RKO (cell line): ENCODE results near the gene MBD1.
A peak's percentile ranks its signal among the peaks of the same experiment; 100 is the strongest.
"Not testable (repeated sequence)": the region's sequence is repeated elsewhere in the genome, so short reads cannot be mapped to it uniquely, and the experiment has no call there.

ENCODE experiments used
- DNase-seq: peaks from one replicate; pipeline ENCODE4 v3.0.0-alpha.2; 2016; ENCODE audit warnings: low spot score

Gene MBD1

DNA sequence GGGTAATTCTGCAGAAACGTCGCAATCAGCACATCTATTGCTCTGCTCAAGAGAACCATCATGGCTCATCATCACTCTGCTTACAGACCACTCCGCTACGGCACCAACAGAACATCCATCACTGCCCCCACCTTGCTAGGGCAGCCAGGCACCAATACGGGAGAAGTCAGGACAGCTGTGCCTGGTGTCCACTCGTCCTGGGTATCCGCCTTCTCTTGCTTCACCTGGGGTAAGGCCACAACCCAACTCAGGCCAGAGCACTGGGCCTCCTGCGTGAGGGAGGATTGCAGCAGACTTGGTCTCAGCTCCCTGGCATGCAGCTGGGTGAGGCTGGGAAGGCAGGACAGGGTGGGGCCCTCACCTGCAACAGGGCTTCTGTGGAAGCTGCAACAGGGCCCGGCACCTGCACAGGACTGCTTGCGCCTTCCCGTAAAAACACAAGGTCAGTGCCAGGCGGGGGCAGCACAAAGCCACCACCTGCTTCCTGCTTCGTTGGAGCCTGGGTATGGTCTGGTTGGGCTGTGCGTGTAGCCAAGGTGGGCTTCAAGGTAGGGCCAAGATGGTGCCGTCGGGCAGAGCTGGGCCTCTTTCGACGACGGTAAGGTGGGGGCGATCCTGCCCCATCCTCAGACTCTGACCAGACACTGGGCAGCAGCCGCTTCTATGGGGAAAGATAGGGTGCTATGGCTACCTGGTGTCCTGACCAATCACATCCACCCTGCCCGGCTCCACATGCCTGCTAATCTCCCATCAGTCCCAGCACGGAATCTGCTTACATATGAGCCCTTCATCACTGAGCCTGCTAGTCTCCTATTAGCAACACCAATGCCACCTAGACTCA is 7.9 kb downstream of the MBD1 start:
- DNase-seq: no peak

DNA sequence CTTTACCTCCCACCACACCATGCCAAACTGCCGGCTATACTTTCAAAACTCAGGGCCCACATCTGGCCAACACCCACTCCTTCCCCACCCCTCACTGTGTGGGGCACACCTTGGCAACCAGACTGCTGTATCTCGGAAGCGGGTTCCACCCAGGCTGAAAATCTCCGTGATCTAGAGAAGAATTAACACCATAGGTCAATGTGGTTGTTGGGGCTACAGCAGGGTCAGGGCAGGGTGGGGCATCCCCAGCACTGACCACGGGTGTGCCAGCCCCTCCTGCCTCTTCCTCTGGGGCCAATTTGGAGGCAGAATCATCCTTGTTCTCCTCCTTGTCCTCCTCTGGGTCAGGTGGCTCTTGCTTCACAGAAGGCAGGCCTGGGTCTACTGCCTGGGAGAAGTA is 8.8 kb downstream of the MBD1 start:
- no peak for DNase-seq

DNA sequence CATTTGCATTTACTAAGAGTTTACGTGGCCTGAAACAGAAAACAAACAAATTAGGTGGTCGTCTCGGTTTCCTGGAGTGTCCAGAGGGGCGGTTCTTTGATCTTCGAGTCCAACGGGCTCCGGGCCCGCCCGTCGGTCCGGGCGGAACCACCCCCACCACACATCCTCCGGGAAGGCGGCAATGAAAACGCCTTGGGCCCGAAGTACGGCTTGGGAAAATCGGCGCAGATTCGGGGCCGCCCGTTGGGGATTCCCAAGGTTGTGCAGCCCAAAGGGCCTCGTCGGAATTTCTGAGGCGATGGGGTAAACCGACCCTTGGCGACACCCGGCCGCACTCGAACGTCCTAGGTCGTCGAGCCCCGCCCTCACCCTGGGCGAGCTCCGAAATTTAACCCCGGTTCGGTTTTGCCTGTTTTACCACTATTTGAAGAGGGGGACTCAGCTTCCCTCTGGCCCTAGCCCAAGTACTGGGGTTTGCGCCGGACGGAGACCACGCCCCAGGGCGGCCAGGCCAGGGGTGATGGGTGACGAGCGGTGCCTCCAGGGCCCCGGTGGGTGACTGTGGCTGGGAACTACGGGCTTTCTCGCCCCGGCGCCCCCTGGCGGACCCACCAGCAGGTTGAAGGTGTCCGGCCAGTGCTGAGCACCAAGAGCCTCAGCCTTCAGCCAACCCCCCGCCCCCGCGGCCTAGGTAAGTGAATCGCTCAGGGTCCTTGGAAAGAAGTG is 13.1 kb downstream of the MBD1 start:
- no peak for DNase-seq

DNA sequence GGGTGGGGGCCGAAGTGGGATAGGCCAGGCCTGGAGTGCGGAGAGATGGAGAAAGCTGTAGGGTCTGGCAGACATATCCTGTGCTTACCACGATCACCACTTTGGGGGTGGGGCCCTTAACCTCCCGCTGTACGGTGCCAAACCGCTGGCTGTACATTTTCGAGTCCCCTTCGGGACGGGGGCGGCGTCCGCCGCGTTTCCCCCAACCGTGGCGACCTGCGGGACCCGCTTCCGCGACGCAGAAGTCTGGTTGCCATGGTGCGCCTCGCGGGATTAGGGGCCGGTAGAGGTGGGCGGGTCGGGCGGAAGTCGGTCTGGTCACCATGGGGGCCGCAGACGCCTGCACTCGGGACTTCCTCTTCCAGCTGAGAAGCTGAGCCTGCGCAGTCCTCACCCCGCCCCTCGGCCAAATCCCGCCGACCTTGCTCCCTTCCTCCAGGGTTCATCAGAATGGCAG is 15.0 kb downstream of the MBD1 start, which contains the start of gene CFAP53:
Gene CFAP53 (minus strand): TSS at position 248 of the 457 bp plus-strand sequence. CDS start 91 bp downstream, at position 157.
- peak; percentile 83 for DNase-seq

DNA sequence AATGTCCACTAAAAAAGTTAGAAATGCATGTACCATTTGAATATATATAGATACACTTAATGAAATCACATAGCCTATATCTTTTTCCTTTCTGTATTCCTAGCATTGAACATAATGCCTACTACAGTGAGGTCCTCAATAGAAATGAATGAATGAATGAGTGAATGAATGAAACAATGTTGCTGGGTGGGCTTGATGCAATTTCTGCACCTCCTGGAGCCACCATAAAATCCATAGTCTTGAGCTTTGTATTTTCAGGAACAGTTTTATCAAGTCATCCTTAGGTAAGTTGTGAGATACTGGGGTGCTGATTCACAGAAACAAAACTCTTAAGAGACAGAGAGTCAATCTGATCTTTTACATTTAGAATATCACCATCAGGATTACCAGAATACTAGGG is 18.3 kb downstream of the MBD1 start:
- no peak for DNase-seq

DNA sequence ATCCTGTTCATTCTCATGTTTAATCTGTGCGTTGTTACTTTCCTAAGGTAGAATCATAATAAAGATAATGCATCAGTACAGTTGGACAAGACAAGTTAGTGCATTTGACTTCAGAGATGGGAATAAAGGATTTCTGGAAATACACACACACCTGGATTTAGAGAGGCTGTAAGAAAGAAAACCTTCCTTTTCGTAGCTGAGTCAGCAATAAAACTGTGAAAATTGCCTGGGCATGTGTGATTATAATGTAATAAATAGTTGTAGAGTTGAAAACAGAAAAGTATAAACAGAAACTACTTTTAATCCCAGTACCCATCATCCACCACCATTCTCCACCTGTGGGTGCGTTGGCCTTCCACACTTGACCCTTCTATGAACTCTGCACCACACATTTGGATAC is 30.4 kb downstream of the MBD1 start:
- no peak for DNase-seq

DNA sequence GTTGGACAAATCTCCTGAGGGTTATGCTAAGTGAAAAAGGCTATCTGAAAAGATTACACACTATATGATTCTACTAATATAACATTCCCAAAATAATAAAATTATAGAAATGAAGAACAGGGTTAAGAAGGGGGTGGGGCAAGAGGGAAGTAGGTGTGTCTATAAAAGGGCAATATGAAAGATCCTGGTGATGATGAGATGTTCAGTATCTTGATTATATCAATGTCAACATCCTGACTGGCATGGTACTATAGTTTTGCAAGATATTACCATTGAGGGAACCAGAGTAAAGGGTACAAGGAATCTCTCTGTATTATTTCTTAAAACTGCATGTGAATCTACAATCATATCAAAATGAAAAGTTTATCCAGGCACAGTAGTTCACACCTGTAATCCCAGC is 31.7 kb downstream of the MBD1 start:
- DNase-seq: no peak

DNA sequence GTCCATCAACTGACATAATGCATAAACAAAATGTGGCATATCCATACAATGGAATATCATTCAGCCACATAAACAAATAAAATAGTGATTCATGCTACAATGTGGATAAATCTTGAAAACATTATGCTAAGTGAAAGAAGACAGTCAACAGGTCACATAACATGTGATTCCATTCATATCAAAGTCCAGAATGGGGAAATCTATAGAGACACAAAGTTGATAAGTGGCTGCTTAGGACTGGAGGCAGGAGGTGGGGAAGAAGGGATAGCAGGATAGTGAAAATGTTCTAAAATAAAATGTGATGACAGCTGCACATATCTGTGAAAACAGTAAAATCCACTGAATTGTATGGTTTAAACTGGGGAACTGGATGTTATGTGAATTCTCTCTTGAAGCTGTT is 33.8 kb downstream of the MBD1 start:
- DNase-seq: no peak

DNA sequence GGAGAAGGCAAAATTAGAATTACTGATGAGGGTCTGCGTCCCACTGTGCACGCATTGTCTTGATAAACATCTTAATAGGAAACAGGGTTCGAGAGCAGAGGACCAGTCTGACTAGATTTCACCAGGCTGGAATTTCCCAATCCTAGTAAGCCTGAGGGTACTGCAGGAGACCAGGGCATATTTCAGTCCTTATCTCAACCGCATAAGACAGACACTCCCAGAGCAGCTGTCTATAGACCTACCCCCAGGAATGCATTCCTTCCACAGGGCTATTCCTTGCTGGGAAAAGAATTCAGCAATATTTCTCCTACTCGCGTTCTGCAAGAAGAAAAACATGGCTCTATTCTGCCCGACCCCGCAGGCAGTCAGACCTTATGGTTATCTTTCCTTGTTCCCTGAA is 39.6 kb downstream of the MBD1 start:
- not testable (repeated sequence) for DNase-seq

DNA sequence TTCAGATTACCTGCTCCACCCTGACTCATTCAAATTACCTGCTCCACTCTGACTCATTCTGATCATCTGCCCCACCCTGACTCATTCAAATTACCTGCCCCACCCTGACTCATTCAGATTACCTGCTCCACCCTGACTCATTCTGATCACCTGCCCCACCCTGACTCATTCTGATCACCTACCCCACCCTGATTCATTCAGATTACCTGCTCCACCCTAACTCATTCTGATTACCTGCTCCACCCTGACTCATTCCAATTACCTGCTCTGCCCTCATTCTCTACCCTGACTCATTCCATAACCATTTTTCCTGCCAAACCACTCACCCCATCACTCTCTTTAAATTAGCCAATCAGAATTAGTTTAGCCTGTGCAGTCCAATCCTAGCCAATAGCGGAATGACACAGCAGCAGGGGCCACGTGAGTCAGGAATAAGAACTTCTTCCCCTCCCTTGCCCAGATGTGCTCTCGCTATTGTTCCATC is 41.2 kb downstream of the MBD1 start:
- DNase-seq: peak; percentile 46

DNA sequence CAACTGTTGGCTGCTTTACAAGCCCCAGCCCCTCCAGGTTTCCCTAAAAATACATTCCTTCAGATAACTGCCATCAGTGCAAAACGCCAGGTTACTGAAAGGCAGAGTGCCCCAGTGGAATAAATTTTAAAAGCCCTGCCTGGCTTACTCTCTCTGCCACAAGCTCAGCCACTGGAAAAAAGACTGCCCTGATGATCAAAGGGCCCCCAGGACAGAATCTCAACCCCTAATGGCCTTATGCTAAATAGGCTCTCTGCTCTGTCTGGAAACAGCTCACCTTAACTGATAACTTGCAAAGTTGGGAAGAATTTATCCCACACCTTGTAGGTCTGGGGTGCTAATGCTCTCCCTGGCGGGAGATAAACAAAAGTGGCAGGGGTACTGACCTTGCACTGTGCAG is 48.9 kb downstream of the MBD1 start:
- no peak for DNase-seq

DNA sequence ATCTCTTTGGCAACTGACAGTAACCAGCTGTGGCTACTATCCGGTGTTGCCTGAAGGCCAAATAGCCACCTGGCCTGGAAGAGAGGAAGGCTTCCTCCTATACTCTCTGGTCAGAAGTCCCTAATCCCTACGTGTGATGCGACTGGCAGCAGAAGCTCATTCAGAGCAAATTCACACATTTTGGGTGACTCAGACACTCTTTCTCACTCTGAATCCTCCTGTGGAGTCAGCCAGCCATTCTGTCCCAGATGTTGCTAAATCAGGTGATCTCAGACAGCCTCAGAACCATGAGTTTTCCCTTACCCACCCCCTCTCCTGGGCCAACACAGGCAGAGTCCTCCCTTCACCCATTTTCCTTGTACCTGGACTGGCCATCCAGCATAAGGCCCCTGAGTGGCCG is 49.7 kb downstream of the MBD1 start:
- DNase-seq: peak; percentile 67

DNA sequence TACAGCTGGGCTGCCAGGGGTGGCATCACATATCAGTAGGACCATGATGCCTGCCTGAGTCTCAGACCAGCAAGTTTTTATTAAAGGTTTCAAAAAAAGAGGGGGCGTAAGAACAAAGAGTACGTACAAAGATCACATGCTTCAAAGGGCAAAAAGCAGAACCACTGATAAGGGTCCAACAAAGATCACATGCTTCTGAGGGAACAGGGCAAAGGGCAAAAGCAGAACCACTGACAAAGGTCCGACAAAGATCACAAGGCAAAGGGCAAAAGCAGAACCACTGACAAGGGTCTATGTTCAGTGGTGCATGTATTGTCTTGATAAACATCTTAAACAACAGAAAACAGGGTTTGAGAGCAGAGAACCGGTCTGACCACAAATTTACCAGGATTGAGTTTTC is 61.1 kb downstream of the MBD1 start:
- not testable (repeated sequence) for DNase-seq
